Activated B cell treated with CpG ODN at 0.5 μM for 24 hours (primary cell): ENCODE measurements around the gene BCKDK. TPM values are rescaled to one million over a fixed set of nuclear protein-coding genes. Genes with fewer than 3 reads are reported as not detected.
"Not testable (repeated sequence)": the region's sequence is repeated elsewhere in the genome, so short reads cannot be mapped to it uniquely, and the experiment has no call there.

Experiments used
- ATAC-seq: fragments of 200-7000 bp; cut with Tn5 transposase; one replicate; pipeline ENCODE4 v1.10.0; 2021; ENCODE audit warnings: low read depth, mild to moderate bottlenecking, moderate library complexity
- CTCF ChIA-PET: fragments of 350-600 bp; sonication (Branson Sonifier 250); formaldehyde crosslinking; loops from one replicate; lab custom pipeline; 2021; ENCODE audit warnings: antibody characterized with exemption; lab: Charles Lee
- POLR2A ChIA-PET: fragments of 350-600 bp; sonication (Branson Sonifier 250); formaldehyde crosslinking; loops from one replicate; lab custom pipeline; 2021; ENCODE audit warnings: antibody characterized with exemption; lab: Charles Lee
- DNase-seq: peaks from one replicate; pipeline ENCODE4 v3.0.0; 2022
- H3K27ac Mint-ChIP-seq: one replicate; pipeline ENCODE4 v1.8.0; 2020; ENCODE audit warnings: mixed read lengths
- H3K27me3 Mint-ChIP-seq: one replicate; pipeline ENCODE4 v1.8.0; 2021; ENCODE audit warnings: mixed read lengths
- H3K36me3 Mint-ChIP-seq: one replicate; pipeline ENCODE4 v1.8.0; 2021; ENCODE audit warnings: low read depth, mixed read lengths
- H3K4me1 Mint-ChIP-seq: one replicate; pipeline ENCODE4 v1.8.0; 2021; ENCODE audit warnings: mixed read lengths
- H3K4me3 Mint-ChIP-seq: one replicate; pipeline ENCODE4 v1.8.0; 2020; ENCODE audit warnings: mild to moderate bottlenecking, mixed read lengths
- H3K9me3 Mint-ChIP-seq: one replicate; pipeline ENCODE4 v1.8.0; 2020; ENCODE audit warnings: mixed read lengths
- intact Hi-C: fragments of 100-400 bp; cut with micrococcal nuclease; formaldehyde crosslinking; loops from one replicate; pipeline ENCODE4 v1.15.1; 2024
- total RNA-seq: library from RNA; stranded (reverse); gene quantifications from 2 replicates; pipeline ENCODE4 v1.2.3, GENCODE V29; 2022
- TF ChIP-seq, protein P1 (sequence below): fragments of 200-600 bp; IDR thresholded peaks from one replicate; pipeline ENCODE4 v1.8.0; 2022; ENCODE audit warnings: antibody characterized with exemption, mild to moderate bottlenecking

BCKDK gene
- total RNA-seq, 1 donor from 2014 or later, result 27.3 TPM

DNA sequence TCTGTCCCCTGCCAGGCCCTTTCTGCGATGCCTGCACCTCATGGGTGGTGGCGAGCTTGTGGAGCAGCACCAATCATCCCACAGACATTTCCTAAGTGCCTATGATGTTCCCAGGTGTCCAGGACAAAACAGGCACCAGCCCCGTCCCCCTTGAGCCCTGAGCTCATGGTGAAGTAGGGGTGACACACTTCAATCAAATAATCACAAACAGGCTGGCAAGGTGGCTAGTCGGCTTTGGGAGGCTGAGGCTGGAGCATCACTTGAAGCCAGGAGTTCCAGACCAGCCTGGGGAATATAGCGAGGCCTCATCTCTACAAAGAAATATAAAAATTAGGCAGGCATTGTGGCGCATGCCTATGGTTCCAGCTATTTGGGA is 28.1 kb downstream of the BCKDK start:
- no peaks in the 10 kb centered on the region for H3K9me3 Mint-ChIP-seq
- CTCF ChIA-PET, result no interaction called here
- DNase-seq, result no peak
- H3K36me3 Mint-ChIP-seq, result peaks cover 22% of the 10 kb centered on the region
- no peak overlapping the region for H3K27ac Mint-ChIP-seq
- intact Hi-C loops, result no loop called here
- no peaks in the 10 kb centered on the region for H3K27me3 Mint-ChIP-seq
- no peak overlapping the region for H3K4me3 Mint-ChIP-seq
- ATAC-seq, result no peak
- TF ChIP-seq, protein P1, sequence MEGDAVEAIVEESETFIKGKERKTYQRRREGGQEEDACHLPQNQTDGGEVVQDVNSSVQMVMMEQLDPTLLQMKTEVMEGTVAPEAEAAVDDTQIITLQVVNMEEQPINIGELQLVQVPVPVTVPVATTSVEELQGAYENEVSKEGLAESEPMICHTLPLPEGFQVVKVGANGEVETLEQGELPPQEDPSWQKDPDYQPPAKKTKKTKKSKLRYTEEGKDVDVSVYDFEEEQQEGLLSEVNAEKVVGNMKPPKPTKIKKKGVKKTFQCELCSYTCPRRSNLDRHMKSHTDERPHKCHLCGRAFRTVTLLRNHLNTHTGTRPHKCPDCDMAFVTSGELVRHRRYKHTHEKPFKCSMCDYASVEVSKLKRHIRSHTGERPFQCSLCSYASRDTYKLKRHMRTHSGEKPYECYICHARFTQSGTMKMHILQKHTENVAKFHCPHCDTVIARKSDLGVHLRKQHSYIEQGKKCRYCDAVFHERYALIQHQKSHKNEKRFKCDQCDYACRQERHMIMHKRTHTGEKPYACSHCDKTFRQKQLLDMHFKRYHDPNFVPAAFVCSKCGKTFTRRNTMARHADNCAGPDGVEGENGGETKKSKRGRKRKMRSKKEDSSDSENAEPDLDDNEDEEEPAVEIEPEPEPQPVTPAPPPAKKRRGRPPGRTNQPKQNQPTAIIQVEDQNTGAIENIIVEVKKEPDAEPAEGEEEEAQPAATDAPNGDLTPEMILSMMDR, result no peak
- POLR2A ChIA-PET, result interaction anchor here (0.5 to 1.4 kb wide), 3 partner anchors 19 to 181 kb away, joined by 3 to 7 read pairs (median 6); partner anchors contain the start of genes FUS and KAT8
- no peaks in the 10 kb centered on the region for H3K4me1 Mint-ChIP-seq

DNA sequence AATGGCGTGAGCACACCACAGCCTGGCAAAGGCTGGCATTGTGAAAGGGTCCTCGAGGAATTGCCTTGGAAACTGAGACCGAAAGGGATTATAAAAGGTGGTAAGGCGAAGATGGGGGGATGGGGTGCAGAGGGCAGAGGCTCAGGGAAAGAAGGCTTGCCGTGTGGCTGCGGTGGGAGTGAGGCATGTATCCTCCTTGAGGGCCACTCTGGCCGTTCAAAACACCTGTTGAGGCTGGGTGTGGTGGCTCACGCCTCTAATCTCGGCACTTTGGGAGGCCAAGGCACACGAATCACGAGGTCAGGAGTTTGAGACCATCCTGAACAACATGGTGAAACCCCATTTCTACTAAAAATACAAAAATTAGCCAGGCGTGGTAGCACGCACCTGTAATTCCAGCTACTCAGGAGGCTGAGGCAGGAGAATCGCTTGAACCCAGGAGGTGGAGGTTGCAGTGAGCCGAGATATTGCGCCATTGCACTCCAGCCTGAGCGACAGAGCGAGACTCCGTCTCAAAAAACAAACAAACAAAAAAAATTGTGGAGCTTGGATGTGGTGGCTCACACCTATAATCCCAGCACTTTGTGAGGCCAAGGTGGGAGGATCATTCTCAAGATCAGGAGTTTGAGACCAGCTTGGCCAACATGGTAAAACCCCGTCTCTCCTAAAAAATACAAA is 28.8 kb downstream of the BCKDK start:
- DNase-seq, intact Hi-C loops, H3K27me3 Mint-ChIP-seq, H3K9me3 Mint-ChIP-seq, H3K4me3 Mint-ChIP-seq, H3K27ac Mint-ChIP-seq, ATAC-seq, CTCF ChIA-PET, H3K4me1 Mint-ChIP-seq: not testable (repeated sequence)
- POLR2A ChIA-PET, result interaction anchor here (0.9 to 1.4 kb wide), 3 partner anchors 16 to 43 kb away, joined by 3 to 6 read pairs (median 4); partner anchors contain the start of genes FUS and KAT8
- H3K36me3 Mint-ChIP-seq, result peaks cover 16% of the 10 kb centered on the region

DNA sequence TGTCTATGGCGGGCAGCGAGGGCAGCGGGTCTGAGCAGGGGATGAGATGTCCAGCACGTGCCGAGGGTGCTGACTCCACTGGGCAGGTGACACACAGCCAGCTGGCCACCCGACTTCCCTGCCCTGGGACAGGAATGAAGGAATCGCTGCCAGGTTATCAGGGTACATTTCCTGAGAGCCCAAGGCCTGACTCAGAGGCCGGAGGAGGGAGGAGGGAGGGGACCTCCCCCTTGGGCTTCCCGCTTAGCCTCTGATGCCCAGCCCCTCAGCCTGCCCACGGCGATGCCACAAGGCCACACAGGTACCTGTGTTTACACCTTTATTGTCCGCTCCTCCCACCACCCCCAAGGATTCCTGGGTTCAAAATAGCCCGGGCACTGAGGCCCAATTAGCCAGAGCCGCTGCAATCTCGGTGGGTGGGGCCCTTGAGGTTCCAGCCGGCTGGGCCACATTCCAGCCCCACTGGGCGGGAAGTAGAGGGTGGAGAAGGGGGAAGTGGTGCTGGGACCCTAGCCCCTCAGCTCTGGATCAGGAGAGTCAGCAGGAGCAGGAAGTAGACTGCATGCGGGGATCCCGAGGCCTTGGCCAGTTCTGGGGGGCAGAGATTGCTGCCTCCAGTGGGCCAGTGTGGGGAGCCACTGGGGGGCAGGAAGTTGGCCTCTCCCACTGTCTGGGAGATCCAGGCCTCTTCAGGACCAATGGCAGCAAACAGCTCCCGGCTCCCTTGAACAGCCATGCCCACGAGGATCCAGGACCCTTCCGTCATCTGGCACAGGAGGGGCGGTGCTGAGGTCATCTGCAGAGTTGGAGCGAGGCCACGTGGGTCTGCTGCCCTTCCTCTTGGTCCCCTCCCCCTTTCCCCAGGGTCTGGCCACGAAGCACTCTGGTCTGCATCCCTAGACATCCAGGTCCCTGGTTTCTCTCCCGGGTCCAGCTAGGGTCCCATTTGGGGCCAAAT is 30.7 kb downstream of the BCKDK start:
- Mint-ChIP-seq H3K36me3 (no peaks in the 10 kb centered on the region), H3K4me3 (no peak overlapping the region), H3K4me1 (peaks cover 12% of the 10 kb centered on the region), H3K9me3 (no peaks in the 10 kb centered on the region), H3K27me3 (no peaks in the 10 kb centered on the region), H3K27ac (no peak overlapping the region)
- intact Hi-C loops, result no loop called here
- ATAC-seq, result no peak
- ChIA-PET POLR2A (interaction anchor here (0.7 to 4.3 kb wide), 3 partner anchors 20 to 189 kb away, joined by 3 to 98 read pairs (median 10); partner anchors contain the start of genes KAT8, ZNF646 and ZNF668), CTCF (no interaction called here)
- DNase-seq, result no peak
- TF ChIP-seq, protein P1, result no peak

DNA sequence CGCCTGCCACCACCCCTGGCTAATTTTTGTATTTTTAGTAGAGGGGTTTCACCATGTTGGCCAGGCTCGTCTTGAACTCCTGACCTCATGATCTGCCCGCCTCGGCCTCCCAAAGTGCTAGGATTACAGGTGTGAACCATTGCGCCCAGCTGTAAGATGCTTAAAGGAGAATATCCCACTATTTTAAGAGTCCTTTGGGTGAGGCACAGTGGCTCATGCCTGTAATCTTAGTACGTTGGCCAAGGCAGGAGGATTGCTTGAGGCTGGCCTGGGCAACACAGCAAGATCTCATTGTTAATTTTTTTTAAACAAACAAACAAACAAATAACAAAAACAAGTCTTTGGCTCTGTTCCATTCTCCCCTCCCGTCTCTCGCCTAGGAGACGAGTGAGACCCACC is 32.9 kb downstream of the BCKDK start:
- H3K4me3 Mint-ChIP-seq, H3K9me3 Mint-ChIP-seq, H3K36me3 Mint-ChIP-seq, ATAC-seq, intact Hi-C loops, CTCF ChIA-PET, DNase-seq, H3K27me3 Mint-ChIP-seq, H3K27ac Mint-ChIP-seq: not testable (repeated sequence)
- H3K4me1 Mint-ChIP-seq, result peaks cover 12% of the 10 kb centered on the region
- POLR2A ChIA-PET, result interaction anchor here (1.8 to 5.3 kb wide), 4 partner anchors 22 to 61 kb away, joined by 10 to 147 read pairs (median 55); partner anchors contain the start of genes FUS, KAT8, PYCARD and VKORC1

DNA sequence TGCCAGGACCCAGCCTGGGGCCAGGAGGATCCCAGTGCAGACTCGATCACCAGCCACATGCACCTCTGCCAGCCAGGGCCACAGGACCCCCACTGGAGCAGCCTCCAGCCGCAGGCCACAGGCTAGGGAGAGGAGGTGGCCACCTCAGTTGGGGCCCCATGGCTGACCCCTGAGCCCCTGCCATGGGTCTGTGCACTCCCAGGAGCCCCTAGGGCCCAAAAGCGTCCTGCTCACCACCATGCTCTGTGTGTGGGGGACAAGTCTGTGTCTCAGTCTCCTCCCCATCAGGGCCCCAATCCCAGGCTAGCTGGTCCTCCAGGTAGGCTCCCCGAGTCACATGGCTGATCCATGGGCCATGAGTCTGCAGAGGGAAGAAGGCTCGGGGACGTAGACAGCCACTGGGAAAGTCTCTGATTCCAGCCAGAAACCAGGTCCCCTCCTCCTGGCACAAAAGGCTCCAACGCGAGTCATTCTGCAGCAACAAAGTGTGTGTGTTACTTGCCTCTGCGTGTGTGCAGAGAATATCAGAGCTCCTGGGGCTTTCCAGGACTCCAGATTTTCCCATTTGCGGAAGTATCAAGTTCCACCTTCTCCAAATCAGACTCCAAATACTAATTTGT is 33.4 kb downstream of the BCKDK start:
- CTCF ChIA-PET, result interaction anchor here (0.6 to 2.7 kb wide), 17 partner anchors 15 to 728 kb away, joined by 3 to 36 read pairs (median 5); partner anchors contain the start of genes FUS, HSD3B7, KAT8 and VKORC1
- Mint-ChIP-seq H3K27ac (peak overlapping the region; percentile 80), H3K9me3 (no peaks in the 10 kb centered on the region), H3K4me3 (peak overlapping the region; percentile 65), H3K4me1 (peaks cover 12% of the 10 kb centered on the region), H3K27me3 (peaks cover 4% of the 10 kb centered on the region), H3K36me3 (no peaks in the 10 kb centered on the region)
- intact Hi-C loops, result loop anchor here (1.0 to 2.0 kb wide), 14 partner anchors 24 to 732 kb away; partner anchors contain the start of genes ARMC5, BCKDK, FUS and HSD3B7
- TF ChIP-seq, protein P1, result no peak
- POLR2A ChIA-PET, result interaction anchor here (0.6 to 5.3 kb wide), 28 partner anchors 12 to 734 kb away, joined by 3 to 147 read pairs (median 5); partner anchors contain the start of genes ARMC5, FBRS, FUS and HSD3B7
- DNase-seq (no peak), ATAC-seq (no peak)
